GM06990 (cell line): ENCODE measurements around the gene VWA8.

Experiments used
- DNase-seq: peaks from one replicate; pipeline ENCODE4 v3.0.0-alpha.2; 2011; ENCODE audit not compliant: insufficient read length; ENCODE audit errors: extremely low read depth
- H3K27me3 ChIP-seq: replicated peaks from 2 replicates; pipeline ENCODE4 v1.6.0; 2011; ENCODE audit warnings: low read length; ENCODE audit not compliant: control insufficient read depth, insufficient read depth
- H3K36me3 ChIP-seq: 2 replicates; pipeline ENCODE4 v1.5.1; 2011; ENCODE audit warnings: low read length; ENCODE audit not compliant: control insufficient read depth, insufficient read depth
- H3K4me3 ChIP-seq: replicated peaks from 2 replicates; pipeline ENCODE4 v1.5.1; 2011; ENCODE audit warnings: low read depth, mild to moderate bottlenecking, control low read depth, low read length
- CTCF ChIP-seq: IDR thresholded peaks from 2 replicates; pipeline ENCODE4 v1.5.1; 2011; ENCODE audit warnings: low read length, control low read depth, mild to moderate bottlenecking, inconsistent platforms; ENCODE audit not compliant: insufficient read depth, poor library complexity, severe bottlenecking

The VWA8 gene

GRCh38 chr13:41520660-41521630 lies 440.0 kb downstream of the VWA8 start:
- Histone ChIP-seq H3K27me3 (no peaks in the 10 kb centered on the region), H3K36me3 (no peaks in the 10 kb centered on the region), H3K4me3 (no peak overlapping the region)
- DNase-seq = no peak
- no peak for TF ChIP-seq CTCF

GRCh38 chr13:41520016-41520659 lies 440.8 kb downstream of the VWA8 start:
- DNase-seq = no peak
- H3K27me3 ChIP-seq = no peaks in the 10 kb centered on the region
- TF ChIP-seq CTCF = no peak

More at GRCh38 chr13:41520016-41520659, 440.8 kb downstream of the VWA8 start:
- Histone ChIP-seq H3K4me3 (no peak overlapping the region), H3K36me3 (no peaks in the 10 kb centered on the region)
